GM23338 (cell line): ENCODE data around the gene RFNG. TPM values are rescaled to one million over a fixed set of nuclear protein-coding genes. Genes with fewer than 3 reads are reported as not detected.
A peak's percentile ranks its signal among the peaks of the same experiment; 100 is the strongest.

ENCODE experiments used
- ATAC-seq: fragments of 200-7000 bp; cut with Tn5 transposase; 3 replicates; pipeline ENCODE4 v1.9.1; 2020
- DNase-seq: peaks from one replicate; pipeline ENCODE4 v3.0.0-alpha.2; 2015; ENCODE audit warnings: low spot score
- H2AFZ ChIP-seq: fragments of 200-600 bp; sonication (generic); 2 replicates; pipeline ENCODE4 v1.8.0; 2016; ENCODE audit warnings: antibody characterized with exemption, mild to moderate bottlenecking, moderate library complexity
- H3F3A ChIP-seq: fragments of 200-600 bp; sonication (generic); replicated peaks from 2 replicates; pipeline ENCODE4 v1.8.0; 2017; ENCODE audit warnings: antibody characterized with exemption, mixed run types, low read depth
- H3K27ac ChIP-seq: fragments of 200-600 bp; sonication (generic); 2 replicates; pipeline ENCODE4 v1.6.1; 2016; ENCODE audit warnings: low read depth
- H3K27me3 ChIP-seq: fragments of 200-600 bp; sonication (generic); 2 replicates; pipeline ENCODE4 v1.8.0; 2016; ENCODE audit warnings: mild to moderate bottlenecking, mixed run types, moderate library complexity; ENCODE audit not compliant: insufficient read depth
- H3K36me3 ChIP-seq: fragments of 200-600 bp; sonication (generic); 2 replicates; pipeline ENCODE4 v1.8.0; 2016; ENCODE audit warnings: mild to moderate bottlenecking; ENCODE audit not compliant: insufficient read depth
- H3K4me1 ChIP-seq: fragments of 200-600 bp; sonication (generic); 2 replicates; pipeline ENCODE4 v1.8.0; 2016; ENCODE audit warnings: mild to moderate bottlenecking, moderate library complexity; ENCODE audit not compliant: insufficient read depth
- H3K4me2 ChIP-seq: fragments of 200-600 bp; sonication (generic); 2 replicates; pipeline ENCODE4 v1.7.1; 2017; ENCODE audit warnings: mixed run types
- H3K4me3 ChIP-seq: fragments of 200-600 bp; sonication (generic); 2 replicates; pipeline ENCODE4 v1.6.1; 2016; ENCODE audit warnings: mixed run types
- H3K79me2 ChIP-seq: fragments of 200-600 bp; sonication (generic); replicated peaks from 2 replicates; pipeline ENCODE4 v1.8.0; 2017; ENCODE audit warnings: mild to moderate bottlenecking; ENCODE audit not compliant: insufficient read depth
- H3K9me2 ChIP-seq: fragments of 200-600 bp; sonication (generic); 2 replicates; pipeline ENCODE4 v1.8.0; 2017; ENCODE audit not compliant: insufficient read depth
- H4K20me1 ChIP-seq: fragments of 200-600 bp; sonication (generic); replicated peaks from 2 replicates; pipeline ENCODE4 v1.8.0; 2017; ENCODE audit warnings: mild to moderate bottlenecking; ENCODE audit not compliant: insufficient read depth
- H3K27ac Mint-ChIP-seq: 2 replicates; pipeline ENCODE4 v1.8.0; 2020; ENCODE audit warnings: inconsistent platforms, mild to moderate bottlenecking, moderate library complexity, mixed read lengths
- H3K27me3 Mint-ChIP-seq: 3 replicates; pipeline ENCODE4 v1.8.0; 2022; ENCODE audit warnings: low read depth, mild to moderate bottlenecking, moderate library complexity, mixed read lengths, inconsistent platforms; ENCODE audit not compliant: insufficient read depth, poor library complexity
- H3K36me3 Mint-ChIP-seq: 3 replicates; pipeline ENCODE4 v1.8.0; 2021; ENCODE audit warnings: low read depth, mild to moderate bottlenecking, inconsistent platforms, moderate library complexity, mixed read lengths
- H3K4me1 Mint-ChIP-seq: 3 replicates; pipeline ENCODE4 v1.8.0; 2020; ENCODE audit warnings: mild to moderate bottlenecking, inconsistent platforms, mixed read lengths
- H3K4me3 Mint-ChIP-seq: 3 replicates; pipeline ENCODE4 v1.8.0; 2021; ENCODE audit warnings: moderate library complexity, mild to moderate bottlenecking, inconsistent platforms, mixed read lengths
- H3K9me3 Mint-ChIP-seq: 3 replicates; pipeline ENCODE4 v1.8.0; 2020; ENCODE audit warnings: moderate library complexity, mild to moderate bottlenecking, inconsistent platforms, mixed read lengths
- CREB1 ChIP-seq: fragments of 250-450 bp; sonication (Bioruptor Pico); IDR thresholded peaks from 2 replicates; pipeline ENCODE4 v1.5.0; 2020; ENCODE audit warnings: low read depth, mild to moderate bottlenecking, moderate library complexity
- EZH2 ChIP-seq: fragments of 200-600 bp; sonication (generic); IDR thresholded peaks from one replicate; pipeline ENCODE4 v1.8.0; 2017; ENCODE audit warnings: antibody characterized with exemption, mild to moderate bottlenecking, low read depth; ENCODE audit not compliant: unreplicated experiment
- EZH2phosphoT487 ChIP-seq: fragments of 200-600 bp; sonication (generic); IDR thresholded peaks from one replicate; pipeline ENCODE4 v1.8.1; 2018; ENCODE audit warnings: antibody characterized with exemption; ENCODE audit not compliant: unreplicated experiment
- JUNB ChIP-seq: IDR thresholded peaks from one replicate; pipeline ENCODE4 v1.6.1; 2016; ENCODE audit warnings: antibody characterized with exemption; ENCODE audit not compliant: unreplicated experiment
- NANOG ChIP-seq: IDR thresholded peaks from 2 replicates; pipeline ENCODE4 v1.6.1; 2016; ENCODE audit warnings: antibody characterized with exemption, borderline replicate concordance
- POLR2AphosphoS5 ChIP-seq: IDR thresholded peaks from 2 replicates; pipeline ENCODE4 v1.6.1; 2016; ENCODE audit warnings: antibody characterized with exemption, low read depth
- STAT1 ChIP-seq: IDR thresholded peaks from one replicate; pipeline ENCODE4 v1.6.1; 2016; ENCODE audit warnings: antibody characterized with exemption; ENCODE audit not compliant: unreplicated experiment
- ZNF114 ChIP-seq: fragments of 250-450 bp; sonication (Bioruptor Pico); IDR thresholded peaks from 2 replicates; pipeline ENCODE4 v1.5.0; 2020; ENCODE audit warnings: mild to moderate bottlenecking, moderate library complexity
- ZNF331 ChIP-seq: fragments of 250-450 bp; sonication (Bioruptor Pico); IDR thresholded peaks from 2 replicates; pipeline ENCODE4 v1.5.0; 2020; ENCODE audit warnings: low read depth, mild to moderate bottlenecking, moderate library complexity
- polyA plus RNA-seq: library from polyadenylated mRNA; unstranded; fragments of >200 nt; fragmentation: Nextera tagmentation; extraction: Ambion mirVana; gene quantifications from 2 replicates; pipeline ENCODE4 v1.2.1, GENCODE V29; 2016
- total RNA-seq: library from RNA; depleted of rRNA; stranded (reverse); fragments of >200 nt; shearing (Covaris generic); gene quantifications from 2 replicates; pipeline ENCODE4 v1.2.3, GENCODE V29; 2014
- TF ChIP-seq, protein P1 (sequence below): IDR thresholded peaks from one replicate; pipeline ENCODE4 v1.6.1; 2018; ENCODE audit warnings: antibody characterized with exemption; ENCODE audit not compliant: unreplicated experiment
- TF ChIP-seq, protein P2 (sequence below): IDR thresholded peaks from 2 replicates; pipeline ENCODE4 v1.6.1; 2016; ENCODE audit warnings: antibody characterized with exemption
- TF ChIP-seq, protein P3 (sequence below): fragments of 250-450 bp; sonication (Bioruptor Pico); IDR thresholded peaks from 2 replicates; pipeline ENCODE4 v1.5.0; 2020; ENCODE audit warnings: mild to moderate bottlenecking, moderate library complexity
- TF ChIP-seq, protein P4 (sequence below), 2 experiments: fragments of 200-600 bp in 1 of 2; sonication (generic) in 1 of 2; conservative IDR thresholded peaks; 2 replicates each; pipeline versions ENCODE4 v1.5.1 to v1.6.1; 2016 to 2017; ENCODE audit warnings: antibody characterized with exemption in 2 of 2, low read depth in 2 of 2, mild to moderate bottlenecking in 2 of 2, moderate library complexity in 1 of 2

The RFNG gene
- total and polyA plus RNA-seq, 2 experiments from 2014 or later: 18.0 to 44.7 TPM

DNA sequence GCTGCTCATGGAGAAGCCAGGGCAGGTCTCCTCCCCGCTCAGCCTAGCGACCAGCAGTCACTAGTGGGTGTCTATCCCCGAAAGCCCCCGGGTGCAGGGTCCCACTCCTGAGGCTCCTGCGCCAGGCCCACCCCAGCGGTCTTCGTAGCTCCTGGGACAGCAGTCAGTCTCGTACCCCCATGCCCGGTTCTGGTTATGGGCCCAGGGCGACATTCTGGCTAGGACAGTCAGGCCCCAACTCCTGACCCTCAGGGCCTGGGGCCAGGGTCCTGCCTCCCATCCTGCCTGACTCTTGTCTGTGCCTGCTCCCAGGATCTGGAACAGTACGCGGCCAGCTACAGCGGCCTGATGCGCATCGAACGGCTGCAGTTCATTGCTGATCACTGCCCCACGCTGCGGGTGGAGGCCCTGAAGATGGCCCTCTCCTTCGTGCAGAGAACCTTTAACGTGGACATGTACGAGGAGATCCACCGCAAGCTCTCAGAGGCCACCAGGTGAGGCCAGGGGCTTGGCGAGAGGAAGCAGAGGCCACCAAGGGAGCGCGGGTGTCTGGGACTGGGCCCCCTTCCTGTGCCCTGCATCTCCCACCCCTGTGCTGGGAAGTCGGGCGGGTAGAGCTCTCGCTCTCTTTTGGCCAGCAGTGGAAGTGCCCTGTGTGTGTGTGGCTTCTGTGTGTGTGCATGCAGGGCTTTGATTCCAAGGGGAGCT is 2.1 kb upstream of the RFNG start:
- no peak overlapping the region for H3K4me2 ChIP-seq
- no peak for TF ChIP-seq EZH2phosphoT487
- TF ChIP-seq, protein P1, sequence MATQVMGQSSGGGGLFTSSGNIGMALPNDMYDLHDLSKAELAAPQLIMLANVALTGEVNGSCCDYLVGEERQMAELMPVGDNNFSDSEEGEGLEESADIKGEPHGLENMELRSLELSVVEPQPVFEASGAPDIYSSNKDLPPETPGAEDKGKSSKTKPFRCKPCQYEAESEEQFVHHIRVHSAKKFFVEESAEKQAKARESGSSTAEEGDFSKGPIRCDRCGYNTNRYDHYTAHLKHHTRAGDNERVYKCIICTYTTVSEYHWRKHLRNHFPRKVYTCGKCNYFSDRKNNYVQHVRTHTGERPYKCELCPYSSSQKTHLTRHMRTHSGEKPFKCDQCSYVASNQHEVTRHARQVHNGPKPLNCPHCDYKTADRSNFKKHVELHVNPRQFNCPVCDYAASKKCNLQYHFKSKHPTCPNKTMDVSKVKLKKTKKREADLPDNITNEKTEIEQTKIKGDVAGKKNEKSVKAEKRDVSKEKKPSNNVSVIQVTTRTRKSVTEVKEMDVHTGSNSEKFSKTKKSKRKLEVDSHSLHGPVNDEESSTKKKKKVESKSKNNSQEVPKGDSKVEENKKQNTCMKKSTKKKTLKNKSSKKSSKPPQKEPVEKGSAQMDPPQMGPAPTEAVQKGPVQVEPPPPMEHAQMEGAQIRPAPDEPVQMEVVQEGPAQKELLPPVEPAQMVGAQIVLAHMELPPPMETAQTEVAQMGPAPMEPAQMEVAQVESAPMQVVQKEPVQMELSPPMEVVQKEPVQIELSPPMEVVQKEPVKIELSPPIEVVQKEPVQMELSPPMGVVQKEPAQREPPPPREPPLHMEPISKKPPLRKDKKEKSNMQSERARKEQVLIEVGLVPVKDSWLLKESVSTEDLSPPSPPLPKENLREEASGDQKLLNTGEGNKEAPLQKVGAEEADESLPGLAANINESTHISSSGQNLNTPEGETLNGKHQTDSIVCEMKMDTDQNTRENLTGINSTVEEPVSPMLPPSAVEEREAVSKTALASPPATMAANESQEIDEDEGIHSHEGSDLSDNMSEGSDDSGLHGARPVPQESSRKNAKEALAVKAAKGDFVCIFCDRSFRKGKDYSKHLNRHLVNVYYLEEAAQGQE: no peak
- TF ChIP-seq, protein P2, sequence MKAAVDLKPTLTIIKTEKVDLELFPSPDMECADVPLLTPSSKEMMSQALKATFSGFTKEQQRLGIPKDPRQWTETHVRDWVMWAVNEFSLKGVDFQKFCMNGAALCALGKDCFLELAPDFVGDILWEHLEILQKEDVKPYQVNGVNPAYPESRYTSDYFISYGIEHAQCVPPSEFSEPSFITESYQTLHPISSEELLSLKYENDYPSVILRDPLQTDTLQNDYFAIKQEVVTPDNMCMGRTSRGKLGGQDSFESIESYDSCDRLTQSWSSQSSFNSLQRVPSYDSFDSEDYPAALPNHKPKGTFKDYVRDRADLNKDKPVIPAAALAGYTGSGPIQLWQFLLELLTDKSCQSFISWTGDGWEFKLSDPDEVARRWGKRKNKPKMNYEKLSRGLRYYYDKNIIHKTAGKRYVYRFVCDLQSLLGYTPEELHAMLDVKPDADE: no peak
- no peak for TF ChIP-seq JUNB
- no peak for TF ChIP-seq CREB1
- no peak for TF ChIP-seq STAT1
- TF ChIP-seq POLR2AphosphoS5: no peak
- TF ChIP-seq, protein P3, sequence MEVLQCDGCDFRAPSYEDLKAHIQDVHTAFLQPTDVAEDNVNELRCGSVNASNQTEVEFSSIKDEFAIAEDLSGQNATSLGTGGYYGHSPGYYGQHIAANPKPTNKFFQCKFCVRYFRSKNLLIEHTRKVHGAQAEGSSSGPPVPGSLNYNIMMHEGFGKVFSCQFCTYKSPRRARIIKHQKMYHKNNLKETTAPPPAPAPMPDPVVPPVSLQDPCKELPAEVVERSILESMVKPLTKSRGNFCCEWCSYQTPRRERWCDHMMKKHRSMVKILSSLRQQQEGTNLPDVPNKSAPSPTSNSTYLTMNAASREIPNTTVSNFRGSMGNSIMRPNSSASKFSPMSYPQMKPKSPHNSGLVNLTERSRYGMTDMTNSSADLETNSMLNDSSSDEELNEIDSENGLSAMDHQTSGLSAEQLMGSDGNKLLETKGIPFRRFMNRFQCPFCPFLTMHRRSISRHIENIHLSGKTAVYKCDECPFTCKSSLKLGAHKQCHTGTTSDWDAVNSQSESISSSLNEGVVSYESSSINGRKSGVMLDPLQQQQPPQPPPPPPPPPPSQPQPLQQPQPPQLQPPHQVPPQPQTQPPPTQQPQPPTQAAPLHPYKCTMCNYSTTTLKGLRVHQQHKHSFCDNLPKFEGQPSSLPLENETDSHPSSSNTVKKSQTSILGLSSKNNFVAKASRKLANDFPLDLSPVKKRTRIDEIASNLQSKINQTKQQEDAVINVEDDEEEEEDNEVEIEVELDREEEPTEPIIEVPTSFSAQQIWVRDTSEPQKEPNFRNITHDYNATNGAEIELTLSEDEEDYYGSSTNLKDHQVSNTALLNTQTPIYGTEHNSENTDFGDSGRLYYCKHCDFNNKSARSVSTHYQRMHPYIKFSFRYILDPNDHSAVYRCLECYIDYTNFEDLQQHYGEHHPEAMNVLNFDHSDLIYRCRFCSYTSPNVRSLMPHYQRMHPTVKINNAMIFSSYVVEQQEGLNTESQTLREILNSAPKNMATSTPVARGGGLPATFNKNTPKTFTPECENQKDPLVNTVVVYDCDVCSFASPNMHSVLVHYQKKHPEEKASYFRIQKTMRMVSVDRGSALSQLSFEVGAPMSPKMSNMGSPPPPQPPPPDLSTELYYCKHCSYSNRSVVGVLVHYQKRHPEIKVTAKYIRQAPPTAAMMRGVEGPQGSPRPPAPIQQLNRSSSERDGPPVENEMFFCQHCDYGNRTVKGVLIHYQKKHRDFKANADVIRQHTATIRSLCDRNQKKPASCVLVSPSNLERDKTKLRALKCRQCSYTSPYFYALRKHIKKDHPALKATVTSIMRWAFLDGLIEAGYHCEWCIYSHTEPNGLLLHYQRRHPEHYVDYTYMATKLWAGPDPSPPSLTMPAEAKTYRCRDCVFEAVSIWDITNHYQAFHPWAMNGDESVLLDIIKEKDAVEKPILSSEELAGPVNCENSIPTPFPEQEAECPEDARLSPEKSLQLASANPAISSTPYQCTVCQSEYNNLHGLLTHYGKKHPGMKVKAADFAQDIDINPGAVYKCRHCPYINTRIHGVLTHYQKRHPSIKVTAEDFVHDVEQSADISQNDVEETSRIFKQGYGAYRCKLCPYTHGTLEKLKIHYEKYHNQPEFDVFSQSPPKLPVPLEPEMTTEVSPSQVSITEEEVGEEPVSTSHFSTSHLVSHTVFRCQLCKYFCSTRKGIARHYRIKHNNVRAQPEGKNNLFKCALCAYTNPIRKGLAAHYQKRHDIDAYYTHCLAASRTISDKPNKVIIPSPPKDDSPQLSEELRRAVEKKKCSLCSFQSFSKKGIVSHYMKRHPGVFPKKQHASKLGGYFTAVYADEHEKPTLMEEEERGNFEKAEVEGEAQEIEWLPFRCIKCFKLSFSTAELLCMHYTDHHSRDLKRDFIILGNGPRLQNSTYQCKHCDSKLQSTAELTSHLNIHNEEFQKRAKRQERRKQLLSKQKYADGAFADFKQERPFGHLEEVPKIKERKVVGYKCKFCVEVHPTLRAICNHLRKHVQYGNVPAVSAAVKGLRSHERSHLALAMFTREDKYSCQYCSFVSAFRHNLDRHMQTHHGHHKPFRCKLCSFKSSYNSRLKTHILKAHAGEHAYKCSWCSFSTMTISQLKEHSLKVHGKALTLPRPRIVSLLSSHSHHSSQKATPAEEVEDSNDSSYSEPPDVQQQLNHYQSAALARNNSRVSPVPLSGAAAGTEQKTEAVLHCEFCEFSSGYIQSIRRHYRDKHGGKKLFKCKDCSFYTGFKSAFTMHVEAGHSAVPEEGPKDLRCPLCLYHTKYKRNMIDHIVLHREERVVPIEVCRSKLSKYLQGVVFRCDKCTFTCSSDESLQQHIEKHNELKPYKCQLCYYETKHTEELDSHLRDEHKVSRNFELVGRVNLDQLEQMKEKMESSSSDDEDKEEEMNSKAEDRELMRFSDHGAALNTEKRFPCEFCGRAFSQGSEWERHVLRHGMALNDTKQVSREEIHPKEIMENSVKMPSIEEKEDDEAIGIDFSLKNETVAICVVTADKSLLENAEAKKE (CRISPR knock-in tag): no peak
- no peak for TF ChIP-seq ZNF331 (CRISPR knock-in tag)
- TF ChIP-seq, protein P4, sequence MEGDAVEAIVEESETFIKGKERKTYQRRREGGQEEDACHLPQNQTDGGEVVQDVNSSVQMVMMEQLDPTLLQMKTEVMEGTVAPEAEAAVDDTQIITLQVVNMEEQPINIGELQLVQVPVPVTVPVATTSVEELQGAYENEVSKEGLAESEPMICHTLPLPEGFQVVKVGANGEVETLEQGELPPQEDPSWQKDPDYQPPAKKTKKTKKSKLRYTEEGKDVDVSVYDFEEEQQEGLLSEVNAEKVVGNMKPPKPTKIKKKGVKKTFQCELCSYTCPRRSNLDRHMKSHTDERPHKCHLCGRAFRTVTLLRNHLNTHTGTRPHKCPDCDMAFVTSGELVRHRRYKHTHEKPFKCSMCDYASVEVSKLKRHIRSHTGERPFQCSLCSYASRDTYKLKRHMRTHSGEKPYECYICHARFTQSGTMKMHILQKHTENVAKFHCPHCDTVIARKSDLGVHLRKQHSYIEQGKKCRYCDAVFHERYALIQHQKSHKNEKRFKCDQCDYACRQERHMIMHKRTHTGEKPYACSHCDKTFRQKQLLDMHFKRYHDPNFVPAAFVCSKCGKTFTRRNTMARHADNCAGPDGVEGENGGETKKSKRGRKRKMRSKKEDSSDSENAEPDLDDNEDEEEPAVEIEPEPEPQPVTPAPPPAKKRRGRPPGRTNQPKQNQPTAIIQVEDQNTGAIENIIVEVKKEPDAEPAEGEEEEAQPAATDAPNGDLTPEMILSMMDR (conservative IDR thresholded peaks at IDR 0.05; ENCODE audit: low read depth in 2 of 2): no peak
- TF ChIP-seq ZNF114 (CRISPR knock-in tag): no peak
- TF ChIP-seq EZH2: no peak
- no peak for TF ChIP-seq NANOG

More for the DNA sequence above, 2.1 kb upstream of the RFNG start:
- H4K20me1 ChIP-seq: peaks cover 8% of the 10 kb centered on the region; the same call in 1 of the 2 replicates
- H3K4me3 ChIP-seq: peak overlapping the region; percentile 89; the same call in 1 of the 2 replicates
- Mint-ChIP-seq H3K27me3 (peaks cover 15% of the 10 kb centered on the region), H3K9me3 (no peaks in the 10 kb centered on the region), H3K4me3 (peak overlapping the region; percentile 86), H3K4me1 (no peaks in the 10 kb centered on the region; the same call in 2 of the 3 replicates), H3K27ac (no peak overlapping the region), H3K36me3 (peaks cover 21% of the 10 kb centered on the region)
- no peaks in the 10 kb centered on the region for H3K9me2 ChIP-seq
- H3K27me3 ChIP-seq: no peaks in the 10 kb centered on the region
- ATAC-seq: no peak
- no peak overlapping the region for H3K27ac ChIP-seq
- peaks cover 9% of the 10 kb centered on the region; the same call in 1 of the 2 replicates for H3K79me2 ChIP-seq
- H3K36me3 ChIP-seq: peaks cover 4% of the 10 kb centered on the region; the same call in 1 of the 2 replicates
- no peak for DNase-seq
- H2AFZ ChIP-seq: no peak overlapping the region
- H3K4me1 ChIP-seq: no peaks in the 10 kb centered on the region
- H3F3A ChIP-seq: 0 out of 2 replicates have a peak, but pooled peaks cover 6% of the 10 kb centered on the region
